ENCODE results near the gene SLC16A13.

SLC16A13 gene

GRCh38 chr17:7064261-7064660, 28.4 kb downstream of the SLC16A13 start:
- no peak for DNase-seq (ENCODE audit: low read depth, low spot score)
- no peak overlapping the region for H3K4me3 ChIP-seq (ENCODE audit: low read depth, low read length)
- ChIA-PET POLR2A (no interaction called here), CTCF (interaction anchor here (1.4 to 1.9 kb wide), 3 partner anchors 9 to 73 kb away, joined by 5 to 7 read pairs (median 5); no protein-coding TSS in a partner anchor)
- TF ChIP-seq, protein P1, sequence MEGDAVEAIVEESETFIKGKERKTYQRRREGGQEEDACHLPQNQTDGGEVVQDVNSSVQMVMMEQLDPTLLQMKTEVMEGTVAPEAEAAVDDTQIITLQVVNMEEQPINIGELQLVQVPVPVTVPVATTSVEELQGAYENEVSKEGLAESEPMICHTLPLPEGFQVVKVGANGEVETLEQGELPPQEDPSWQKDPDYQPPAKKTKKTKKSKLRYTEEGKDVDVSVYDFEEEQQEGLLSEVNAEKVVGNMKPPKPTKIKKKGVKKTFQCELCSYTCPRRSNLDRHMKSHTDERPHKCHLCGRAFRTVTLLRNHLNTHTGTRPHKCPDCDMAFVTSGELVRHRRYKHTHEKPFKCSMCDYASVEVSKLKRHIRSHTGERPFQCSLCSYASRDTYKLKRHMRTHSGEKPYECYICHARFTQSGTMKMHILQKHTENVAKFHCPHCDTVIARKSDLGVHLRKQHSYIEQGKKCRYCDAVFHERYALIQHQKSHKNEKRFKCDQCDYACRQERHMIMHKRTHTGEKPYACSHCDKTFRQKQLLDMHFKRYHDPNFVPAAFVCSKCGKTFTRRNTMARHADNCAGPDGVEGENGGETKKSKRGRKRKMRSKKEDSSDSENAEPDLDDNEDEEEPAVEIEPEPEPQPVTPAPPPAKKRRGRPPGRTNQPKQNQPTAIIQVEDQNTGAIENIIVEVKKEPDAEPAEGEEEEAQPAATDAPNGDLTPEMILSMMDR (IDR thresholded peaks at IDR 0.05; ENCODE audit: insufficient read depth, low read length, missing control alignments) = no peak

- TF ChIP-seq, protein P1 (IDR thresholded peaks at IDR 0.05; ENCODE audit: insufficient read depth, low read length, missing control alignments) = no peak
- no peak for DNase-seq (ENCODE audit: low read depth, low spot score)
- CTCF ChIA-PET = interaction anchor here (1.1 kb wide), 1 partner anchor 15 kb away, joined by 3 read pairs; no protein-coding TSS in a partner anchor
- H3K4me3 ChIP-seq (ENCODE audit: low read depth, low read length) = no peak overlapping the region
- POLR2A ChIA-PET = no interaction called here
These were observed 31.4 kb downstream of the SLC16A13 start for GRCh38 chr17:7067198-7067597.

DNA sequence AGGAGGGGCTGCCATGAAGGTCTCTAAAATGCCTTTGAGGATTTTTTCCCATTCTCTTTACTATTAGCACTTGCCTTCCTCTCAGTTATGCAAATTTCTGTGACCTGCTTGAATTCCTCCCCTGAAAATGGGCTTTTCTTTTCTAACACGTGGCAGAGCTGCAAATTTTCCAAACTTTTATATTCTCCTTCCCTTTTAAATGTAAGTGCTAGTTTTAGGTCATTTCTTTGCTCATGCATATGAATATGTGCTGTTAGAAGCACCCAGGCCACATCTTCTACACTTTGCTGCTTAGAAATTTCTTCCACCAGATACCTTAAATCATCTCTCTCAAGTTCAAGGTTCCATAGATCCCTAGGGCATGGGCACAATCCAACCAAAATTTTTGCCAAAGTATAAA, 32.5 kb downstream of the SLC16A13 start:
- ChIA-PET CTCF (interaction anchor here (1.1 kb wide), 1 partner anchor 16 kb away, joined by 3 read pairs; no protein-coding TSS in a partner anchor), POLR2A (no interaction called here)
- H3K4me3 ChIP-seq (ENCODE audit: low read depth, low read length) = no peak overlapping the region
- DNase-seq (ENCODE audit: low read depth, low spot score) = no peak
- TF ChIP-seq, protein P1 (IDR thresholded peaks at IDR 0.05; ENCODE audit: insufficient read depth, low read length, missing control alignments) = no peak

DNA sequence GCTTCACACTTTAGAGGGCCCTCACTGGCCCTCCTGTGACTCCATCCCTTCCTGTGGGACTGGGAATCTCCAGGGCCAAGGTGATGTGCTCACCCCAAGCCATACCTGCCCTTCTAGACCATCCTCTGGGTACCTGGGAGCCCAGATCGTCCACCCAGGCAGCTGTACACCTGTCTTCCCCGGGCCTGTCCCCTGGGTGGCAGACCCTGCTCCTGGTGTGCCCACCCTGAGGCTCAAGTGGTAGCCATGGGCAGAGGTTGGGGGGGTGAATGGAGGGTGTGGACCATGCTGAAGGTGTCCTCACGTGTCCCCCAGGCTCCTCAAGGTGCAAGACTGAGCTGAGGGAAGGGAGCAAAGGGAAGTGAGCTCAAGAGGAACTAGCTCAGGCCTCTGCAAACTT, 34.9 kb downstream of the SLC16A13 start:
- H3K4me3 ChIP-seq (ENCODE audit: low read depth, low read length) = no peak overlapping the region
- TF ChIP-seq, protein P1 (IDR thresholded peaks at IDR 0.05; ENCODE audit: insufficient read depth, low read length, missing control alignments) = no peak
- ChIA-PET POLR2A (no interaction called here), CTCF (interaction anchor here (1.0 to 1.2 kb wide), 3 partner anchors 11 to 25 kb away, joined by 3 to 5 read pairs (median 3); no protein-coding TSS in a partner anchor)
- DNase-seq (ENCODE audit: low read depth, low spot score) = no peak

DNA sequence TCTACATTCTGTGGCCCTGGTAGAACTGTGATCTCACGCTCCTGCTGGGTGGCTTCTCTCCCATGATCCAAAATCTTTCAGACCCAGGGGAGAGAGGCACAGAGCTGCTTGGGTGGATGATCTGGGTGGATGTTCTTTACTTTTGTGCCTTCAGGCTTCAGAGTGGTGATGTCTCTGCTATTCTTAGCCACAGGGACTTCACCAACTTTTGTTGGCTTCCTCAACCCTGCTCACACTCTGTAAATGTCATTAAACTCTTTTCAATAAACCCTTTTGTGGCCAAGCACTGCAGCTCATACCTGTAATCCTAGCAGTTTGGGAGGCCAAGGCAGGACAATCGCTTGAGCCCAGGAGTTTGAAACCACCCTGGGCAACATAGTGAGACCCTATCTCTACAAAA, 36.6 kb downstream of the SLC16A13 start:
- ChIA-PET POLR2A (no interaction called here), CTCF (interaction anchor here (1.0 to 2.0 kb wide), 2 partner anchors 20 to 65 kb away, joined by 4 read pairs; no protein-coding TSS in a partner anchor)
- no peak overlapping the region for H3K4me3 ChIP-seq (ENCODE audit: low read depth, low read length)
- DNase-seq (ENCODE audit: low read depth, low spot score) = no peak
- TF ChIP-seq, protein P1 (IDR thresholded peaks at IDR 0.05; ENCODE audit: insufficient read depth, low read length, missing control alignments) = no peak

DNA sequence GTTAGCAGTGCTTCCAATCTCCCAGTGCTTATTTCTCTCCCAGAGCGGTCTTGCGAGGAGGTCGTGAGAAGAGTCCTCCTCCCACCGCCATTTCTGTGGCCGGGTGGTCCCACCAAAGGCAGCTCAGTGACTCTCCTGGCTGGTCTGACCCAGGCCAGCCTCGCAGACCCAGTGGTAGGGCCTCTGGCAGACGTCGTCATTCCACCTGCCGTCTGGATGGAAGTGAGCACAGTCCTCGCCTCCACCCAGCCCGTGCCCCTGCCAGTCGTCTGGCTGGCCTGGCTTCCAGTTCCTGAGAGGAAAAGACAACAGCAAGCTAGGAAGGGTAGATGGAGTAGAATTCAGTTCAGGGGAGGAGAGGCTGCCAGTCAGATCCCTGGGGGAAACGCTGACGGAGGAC, 39.1 kb downstream of the SLC16A13 start:
- H3K4me3 ChIP-seq (ENCODE audit: low read depth, low read length) = no peak overlapping the region
- CTCF ChIA-PET = interaction anchor here (1.0 to 1.3 kb wide), 3 partner anchors 22 to 70 kb away, joined by 3 to 5 read pairs (median 4); no protein-coding TSS in a partner anchor
- POLR2A ChIA-PET = interaction anchor here (0.6 kb wide), 1 partner anchor 488 kb away, joined by 3 read pairs; no protein-coding TSS in a partner anchor
- DNase-seq (ENCODE audit: low read depth, low spot score) = no peak
- TF ChIP-seq, protein P1 (IDR thresholded peaks at IDR 0.05; ENCODE audit: insufficient read depth, low read length, missing control alignments) = no peak

Measured in AG04449 (cell line).